HG02943 (cell line): Measurements from ENCODE around the gene NEDD1.

Source experiments
- ATAC-seq: cut with Tn5 transposase; IDR thresholded peaks from one replicate; pipeline ENCODE4 v1.9.1; 2021; ENCODE audit warnings: mild to moderate bottlenecking, low read depth, moderate library complexity; ENCODE audit not compliant: unreplicated experiment

Gene NEDD1

GRCh38 chr12:97003276-97003675 is 96.2 kb downstream of the NEDD1 start:
- no peak for ATAC-seq
